Effector CD8-positive, alpha-beta T cell (primary cell): Measurements from ENCODE around the gene SH3GLB1.
A peak's percentile ranks its signal among the peaks of the same experiment; 100 is the strongest.
"Not testable (repeated sequence)": the region's sequence is repeated elsewhere in the genome, so short reads cannot be mapped to it uniquely, and the experiment has no call there.

Experiments used
- DNase-seq: peaks from one replicate; lab custom pipeline; 2025; lab: John Stamatoyannopoulos, UW
- total RNA-seq, 4 experiments: gene quantifications; one replicate each; lab custom pipeline; 2026; lab: John Stamatoyannopoulos, UW

The SH3GLB1 gene
- 135 to 164 (median 143) reads per million in 4 experiments for total RNA-seq

DNA sequence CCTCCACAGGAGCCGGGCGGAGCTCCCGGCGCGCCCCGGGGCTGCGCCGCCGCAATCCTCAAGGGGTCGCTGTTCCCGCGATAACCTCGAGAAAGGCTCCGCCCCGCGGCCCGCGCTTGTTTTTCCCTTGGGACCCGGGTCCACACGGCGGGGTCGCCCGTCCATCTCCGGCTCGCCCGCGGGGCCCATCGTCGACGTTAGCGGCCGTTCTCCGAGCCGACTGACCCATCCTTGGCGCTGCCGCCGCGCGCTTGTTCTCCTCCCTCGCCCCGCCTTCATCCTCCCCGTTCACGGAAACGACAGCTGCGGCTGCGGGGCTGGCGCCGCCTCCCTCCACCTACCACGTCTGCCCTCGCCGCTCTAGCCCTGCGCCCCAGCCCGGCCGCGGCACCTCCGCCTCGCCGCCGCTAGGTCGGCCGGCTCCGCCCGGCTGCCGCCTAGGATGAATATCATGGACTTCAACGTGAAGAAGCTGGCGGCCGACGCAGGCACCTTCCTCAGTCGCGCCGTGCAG lies at the start of gene SH3GLB1:
SH3GLB1 (plus strand) TSS at position 119 of the 514 bp plus-strand sequence; CDS start at position 443, 324 bp downstream.
- DNase-seq = peak; percentile 83

DNA sequence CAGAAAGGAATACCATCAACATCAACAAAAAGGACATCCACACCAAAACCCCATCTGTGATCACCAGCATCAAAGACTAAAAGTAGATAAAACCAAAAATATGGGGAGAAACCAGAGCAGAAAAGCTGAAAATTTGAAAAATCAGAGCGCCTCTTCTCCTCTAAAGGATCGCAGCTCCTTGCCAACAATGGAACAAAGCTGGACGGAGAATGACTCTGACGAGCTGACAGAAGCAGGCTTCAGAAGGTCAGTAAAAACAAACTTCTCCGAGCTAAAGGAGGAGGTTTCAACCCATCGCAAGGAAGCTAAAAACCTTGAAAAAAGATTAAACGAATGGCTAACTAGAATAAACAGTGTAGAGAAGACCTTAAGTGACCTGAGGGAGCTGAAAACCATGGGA lies 46.0 kb upstream of the SH3GLB1 start:
- DNase-seq = not testable (repeated sequence)

DNA sequence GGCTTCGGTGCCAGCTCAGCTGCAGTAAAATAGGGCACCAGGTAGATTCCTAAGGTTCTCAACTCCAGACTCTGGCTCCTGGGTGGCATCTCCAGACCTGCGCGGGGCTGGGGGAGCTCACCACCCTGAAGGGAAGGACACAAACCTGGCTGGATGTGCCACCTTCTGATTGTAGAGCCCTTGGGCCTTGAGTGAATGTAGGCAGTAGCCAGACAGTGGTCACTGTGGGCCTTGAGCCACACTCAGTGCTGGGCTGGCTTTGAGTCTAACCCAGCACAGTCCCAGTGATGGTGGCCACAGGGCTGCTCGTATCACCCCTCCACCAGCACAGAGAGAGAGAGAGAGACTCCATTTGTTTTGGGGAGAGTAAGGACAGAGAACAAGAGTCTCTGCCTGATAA lies 38.0 kb upstream of the SH3GLB1 start:
- no peak for DNase-seq

DNA sequence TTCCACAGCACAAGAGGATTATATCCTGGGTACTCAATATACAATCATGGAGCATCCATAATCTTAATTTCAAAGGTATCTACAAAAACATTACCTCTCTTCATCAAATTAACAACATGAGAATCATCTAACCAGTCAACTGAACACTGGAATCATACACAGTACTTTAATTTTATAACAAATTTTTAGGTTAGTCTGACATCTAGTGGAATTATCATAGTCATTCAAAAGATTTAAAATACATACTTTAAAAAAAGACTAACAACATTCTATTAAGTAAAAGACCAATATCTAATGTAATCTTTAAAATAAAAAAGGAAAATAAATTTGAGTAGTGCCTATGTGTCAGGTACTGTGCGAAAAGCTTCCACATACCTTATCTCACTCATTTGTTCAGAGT lies 16.8 kb upstream of the SH3GLB1 start:
- no peak for DNase-seq

DNA sequence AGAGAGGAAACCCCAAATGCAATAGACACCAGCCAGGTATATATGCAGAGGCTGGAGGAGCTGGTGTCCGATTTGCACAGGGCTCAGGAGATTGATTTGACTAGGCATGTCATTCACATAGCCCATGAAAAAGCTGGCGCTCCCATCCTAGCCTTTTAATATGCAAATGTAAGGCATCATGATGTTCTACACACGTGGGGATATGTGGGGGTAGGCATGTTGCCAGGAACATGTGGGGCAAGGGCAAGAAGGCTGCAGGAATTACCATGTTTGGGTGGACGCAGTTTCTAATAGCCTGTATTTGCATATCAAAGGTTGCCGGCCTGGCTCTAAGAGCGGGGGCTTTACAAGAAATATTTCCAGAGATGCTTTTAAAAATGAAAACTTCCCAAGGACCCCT lies 11.7 kb upstream of the SH3GLB1 start:
- no peak for DNase-seq

DNA sequence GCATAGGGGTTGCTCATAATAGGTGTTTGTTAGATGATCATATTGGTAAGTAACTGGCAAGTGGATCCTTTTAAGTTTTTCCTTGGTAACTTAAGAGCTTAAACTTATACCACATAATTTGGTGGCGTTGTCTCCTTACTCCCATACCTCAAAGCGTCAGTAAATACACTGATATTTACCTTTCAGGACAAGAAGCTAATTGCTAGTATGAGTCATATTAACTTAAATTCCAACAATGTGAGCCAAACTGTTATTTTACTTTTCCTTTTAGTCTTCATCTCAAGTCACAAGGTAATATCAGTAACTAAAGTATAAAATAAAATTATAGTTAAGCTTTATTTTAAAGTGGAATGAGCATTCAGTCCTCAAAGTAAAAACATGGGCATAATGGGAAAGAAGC lies 9.0 kb upstream of the SH3GLB1 start:
- no peak for DNase-seq

DNA sequence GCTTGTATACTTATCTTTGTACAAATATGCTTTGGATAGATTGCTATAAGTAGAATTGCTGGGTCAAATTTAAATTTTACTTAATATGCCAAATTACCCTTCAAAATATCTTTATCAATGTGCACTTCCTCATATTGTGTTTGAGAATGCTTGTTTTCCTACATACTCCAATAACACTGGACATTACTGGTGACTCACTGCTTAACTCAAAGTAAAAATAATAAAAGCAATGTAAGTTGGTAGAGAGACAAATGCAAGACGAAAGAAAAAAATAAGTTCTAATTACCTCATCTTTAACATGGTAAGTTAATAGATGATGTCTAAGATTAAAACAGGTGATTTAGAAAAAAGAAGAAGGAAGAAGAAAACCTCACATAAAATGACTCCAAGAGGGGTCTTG lies 7.9 kb upstream of the SH3GLB1 start:
- DNase-seq = no peak

DNA sequence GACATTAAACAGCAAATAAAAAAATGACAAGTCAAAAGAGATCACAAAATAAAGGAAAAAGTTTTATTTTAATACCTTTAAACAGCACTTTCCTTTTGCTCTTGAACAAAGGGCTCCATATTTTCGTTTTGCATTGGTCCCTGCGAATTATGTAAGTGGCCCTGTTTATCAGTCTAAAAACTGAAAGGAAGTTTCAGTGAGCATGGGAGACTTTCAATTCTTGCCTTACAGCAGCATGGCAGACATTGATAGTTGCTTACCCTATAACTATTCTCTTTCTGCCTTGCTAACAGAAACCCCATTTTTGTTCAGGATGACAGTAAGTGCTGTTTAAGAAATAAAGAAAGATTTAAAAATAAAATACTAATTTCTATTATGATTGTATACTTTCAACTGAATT lies 5.2 kb upstream of the SH3GLB1 start:
- no peak for DNase-seq

DNA sequence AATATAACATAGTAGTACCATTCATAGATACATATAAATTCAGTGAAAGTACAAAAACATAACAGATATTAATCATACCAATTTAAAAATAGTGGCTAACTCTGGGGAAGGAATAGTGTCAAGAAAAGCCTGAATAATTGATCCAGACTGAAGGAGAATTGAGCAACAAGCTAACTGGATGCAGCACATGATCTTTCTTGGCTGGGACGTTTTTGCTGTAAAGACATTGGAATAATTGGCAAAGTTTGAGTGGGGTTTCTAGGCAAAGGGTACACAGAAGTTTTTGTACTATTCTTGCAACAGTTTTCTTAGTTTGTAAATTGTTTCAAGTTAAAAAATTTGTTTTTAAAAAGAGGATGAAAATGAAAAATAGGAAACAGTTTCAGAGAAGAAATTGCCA lies 2.6 kb upstream of the SH3GLB1 start:
- DNase-seq = no peak

DNA sequence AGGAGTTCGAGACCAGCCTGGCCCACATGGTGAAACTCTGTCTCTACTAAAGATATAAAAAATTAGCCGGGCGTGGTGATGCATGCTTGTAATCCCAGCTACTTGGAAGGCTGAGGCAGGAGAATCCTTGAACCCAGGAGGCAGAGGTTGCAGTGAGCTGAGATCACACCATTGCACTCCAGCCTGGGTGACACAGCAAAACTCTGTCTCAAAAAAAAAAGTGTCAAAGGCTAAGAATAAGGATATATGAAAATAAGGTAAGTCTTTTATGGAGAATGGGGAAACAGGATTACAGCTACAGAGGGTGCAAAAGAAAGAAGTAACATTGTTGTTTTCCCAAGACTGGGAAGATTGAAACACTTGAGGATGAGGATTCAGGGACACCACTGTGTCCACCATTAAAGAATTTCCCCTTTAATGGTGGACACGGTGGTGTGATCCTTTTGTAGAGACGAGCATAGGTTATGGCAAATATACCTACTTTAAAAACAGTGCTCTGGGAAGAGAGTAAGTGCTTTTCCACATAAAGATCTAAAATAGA lies 1.4 kb upstream of the SH3GLB1 start:
- DNase-seq = not testable (repeated sequence)

DNA sequence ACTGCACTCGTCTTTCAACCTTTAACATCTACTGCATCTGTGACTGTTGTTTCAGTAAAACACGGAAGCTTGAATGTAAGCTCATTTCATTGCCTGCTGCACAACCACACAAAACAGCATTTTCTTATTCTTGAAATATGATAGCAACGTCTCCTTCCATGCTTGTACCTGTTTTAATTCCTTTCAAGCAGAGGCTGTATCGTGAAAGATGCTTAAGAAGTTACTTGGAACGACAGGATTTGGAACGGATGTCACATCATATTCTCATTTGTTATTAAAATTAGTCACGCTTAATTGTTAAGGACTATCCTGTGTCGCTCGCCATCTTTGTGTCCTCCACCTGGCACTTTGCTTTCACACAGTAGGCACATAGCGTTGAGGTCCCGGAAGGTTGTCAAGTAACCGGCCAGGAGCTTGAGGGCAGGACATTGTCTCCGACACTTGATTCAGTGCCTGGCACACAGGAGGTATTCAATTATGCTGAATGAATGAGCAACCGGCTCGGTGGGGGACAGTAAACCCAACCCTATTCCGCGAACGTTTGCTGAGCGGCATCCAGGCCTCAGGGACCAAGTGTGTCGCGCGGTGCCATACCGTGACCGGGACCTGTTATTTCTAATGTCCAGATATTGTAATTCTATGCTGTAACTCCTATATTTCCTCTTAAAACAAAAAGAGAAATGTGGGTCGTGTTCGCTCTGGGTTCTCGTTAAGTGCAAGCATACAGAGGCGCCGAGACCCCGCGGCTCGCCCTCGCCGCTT lies 499 bp upstream of the SH3GLB1 start:
- DNase-seq = peak; percentile 37

DNA sequence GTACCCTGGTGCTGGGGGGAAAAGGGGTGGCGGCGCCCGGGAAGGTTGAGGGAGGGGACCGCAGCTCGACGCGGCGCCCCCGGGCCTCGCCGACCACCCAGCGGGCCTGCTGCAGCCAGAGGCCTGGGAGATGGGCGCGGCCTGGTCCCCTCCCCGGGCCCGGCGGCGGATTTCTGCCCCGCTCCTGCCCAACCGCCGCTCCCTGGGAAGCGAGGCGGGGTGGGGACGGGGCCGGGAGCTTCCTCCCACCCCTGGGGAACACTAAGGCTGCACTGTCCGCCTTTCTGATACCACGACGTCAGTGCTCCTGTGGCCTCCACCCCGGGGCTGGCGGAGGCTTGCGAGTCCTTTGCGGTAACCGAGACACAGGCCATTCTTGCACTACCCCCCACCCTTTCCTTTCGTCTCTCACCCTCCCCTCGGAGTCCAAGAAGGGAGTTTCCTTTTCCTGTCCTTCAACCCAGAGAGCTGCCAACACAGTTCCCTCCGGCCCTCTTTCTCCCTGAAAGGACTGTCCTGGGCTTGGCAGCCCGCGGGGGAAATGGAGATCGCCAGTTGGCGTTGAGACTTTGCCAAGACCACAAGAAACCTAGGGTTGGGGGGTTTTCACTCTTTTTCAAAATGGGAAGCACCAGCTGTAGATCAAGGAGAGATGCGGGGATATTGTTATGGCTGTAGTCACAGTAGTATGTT lies 742 bp downstream of the SH3GLB1 start:
- DNase-seq = peak; percentile 20

DNA sequence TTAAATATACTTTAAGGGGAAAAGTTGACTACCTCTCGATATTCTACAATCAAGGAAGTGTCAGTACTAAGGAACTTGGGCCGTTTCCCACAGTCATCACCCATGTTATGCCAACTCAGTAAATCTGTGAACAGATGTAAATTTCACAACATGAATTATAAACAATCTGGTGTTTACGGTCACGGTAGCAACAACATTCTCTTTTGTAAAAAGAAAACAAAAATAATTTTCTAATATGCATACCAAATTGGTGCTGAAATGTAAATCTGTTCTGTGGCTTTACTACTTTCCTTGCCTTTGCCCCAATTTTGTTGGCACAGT lies 1.2 kb downstream of the SH3GLB1 start:
- no peak for DNase-seq

DNA sequence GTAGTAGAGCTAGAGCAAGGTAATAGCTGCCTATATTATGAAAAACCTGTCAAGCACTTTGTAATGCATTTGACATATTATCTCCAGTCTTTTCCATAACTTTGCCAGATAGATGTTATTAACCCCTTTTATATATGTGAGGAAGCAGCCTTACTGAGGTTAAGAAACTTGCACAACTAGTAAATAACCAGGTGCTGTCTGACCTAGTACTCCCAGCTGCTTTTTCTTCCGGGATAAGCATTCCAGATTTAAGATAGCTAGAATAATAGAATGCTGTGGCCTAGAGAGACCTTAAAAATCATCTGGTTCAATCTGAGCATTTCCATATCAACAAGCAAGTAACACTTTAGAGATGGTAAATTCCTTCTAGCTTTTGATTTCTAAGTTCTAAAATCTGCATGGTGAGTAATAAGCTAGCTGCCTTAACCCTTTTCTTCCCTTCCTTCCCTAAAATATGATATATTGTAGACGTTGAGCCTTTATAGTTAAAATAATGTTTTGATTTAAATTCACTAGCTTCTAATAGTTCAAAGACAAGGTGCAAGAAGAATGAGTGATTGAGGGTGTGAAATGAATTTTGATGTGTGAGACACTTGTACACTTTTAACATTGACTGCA lies 1.8 kb downstream of the SH3GLB1 start:
- DNase-seq = no peak

DNA sequence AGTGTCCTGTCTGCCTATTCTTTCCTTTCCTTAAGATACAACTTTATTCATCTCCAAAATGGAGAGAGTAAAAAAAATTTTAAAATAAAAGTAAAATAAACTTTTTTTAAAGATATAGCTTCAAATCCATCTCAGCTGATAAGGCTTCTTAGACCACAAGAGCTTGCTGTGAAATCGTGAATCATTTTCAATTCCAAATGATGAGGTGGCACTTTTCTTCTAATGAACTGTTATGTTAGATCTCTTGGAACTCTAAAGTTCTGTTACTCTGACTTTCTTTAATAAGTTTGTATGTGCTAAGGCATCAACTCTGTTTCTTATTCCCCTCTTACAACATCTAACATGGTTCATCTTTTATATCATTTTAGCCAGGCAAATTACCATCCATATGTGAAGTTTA lies 4.5 kb downstream of the SH3GLB1 start:
- DNase-seq = no peak

DNA sequence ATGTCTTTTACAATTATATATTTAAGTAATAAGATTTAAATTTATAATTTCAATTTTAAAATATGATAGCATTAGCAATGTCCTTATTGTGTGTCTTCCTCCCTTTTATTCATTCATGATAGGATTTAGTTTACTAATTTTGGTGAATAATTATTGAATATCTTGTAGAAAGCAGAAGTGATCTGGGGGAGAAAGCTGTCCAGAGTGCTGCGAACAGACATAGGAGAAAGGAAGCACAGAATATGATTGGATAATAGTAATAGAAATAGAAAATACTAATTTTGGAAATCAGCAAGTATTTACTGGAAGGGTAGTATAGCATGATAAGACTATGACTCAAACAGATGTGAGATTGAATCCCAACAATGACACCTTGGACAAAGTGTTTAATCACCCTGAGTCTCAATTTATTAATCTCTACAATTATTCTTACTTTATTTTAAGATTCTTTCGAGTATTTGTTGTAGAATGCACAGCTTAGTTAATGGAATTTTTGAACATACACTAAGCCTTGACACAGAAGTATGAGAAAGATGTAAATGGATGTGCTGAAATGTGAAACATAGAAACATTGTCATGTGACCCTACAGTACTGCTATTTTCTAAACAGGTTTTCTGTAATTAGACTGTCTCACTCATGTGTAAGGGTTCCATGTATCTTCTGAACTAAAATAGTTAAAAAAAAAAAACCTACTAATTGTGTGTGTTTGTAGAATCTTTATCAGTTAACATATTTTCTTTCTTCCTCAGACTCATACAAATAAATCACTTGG lies 7.9 kb downstream of the SH3GLB1 start:
- DNase-seq = no peak

DNA sequence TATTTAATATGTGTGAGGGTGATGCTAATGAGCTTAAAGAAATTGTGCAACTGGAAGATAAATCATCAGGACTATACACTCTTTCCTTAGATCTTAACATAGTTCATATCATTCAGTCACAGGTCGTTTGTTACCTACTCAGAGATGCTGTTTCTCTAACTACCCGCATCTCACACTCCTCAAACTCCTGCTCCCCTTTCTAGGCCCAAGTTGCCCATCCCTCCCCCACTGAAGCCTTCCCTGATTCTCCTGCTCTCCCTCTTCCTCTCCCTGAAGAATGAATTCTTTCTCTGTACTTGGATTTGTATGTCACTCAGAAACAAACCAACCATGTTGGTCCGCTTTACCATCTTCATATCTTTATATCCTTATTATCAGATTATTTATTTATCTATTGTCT lies 9.1 kb downstream of the SH3GLB1 start:
- no peak for DNase-seq

DNA sequence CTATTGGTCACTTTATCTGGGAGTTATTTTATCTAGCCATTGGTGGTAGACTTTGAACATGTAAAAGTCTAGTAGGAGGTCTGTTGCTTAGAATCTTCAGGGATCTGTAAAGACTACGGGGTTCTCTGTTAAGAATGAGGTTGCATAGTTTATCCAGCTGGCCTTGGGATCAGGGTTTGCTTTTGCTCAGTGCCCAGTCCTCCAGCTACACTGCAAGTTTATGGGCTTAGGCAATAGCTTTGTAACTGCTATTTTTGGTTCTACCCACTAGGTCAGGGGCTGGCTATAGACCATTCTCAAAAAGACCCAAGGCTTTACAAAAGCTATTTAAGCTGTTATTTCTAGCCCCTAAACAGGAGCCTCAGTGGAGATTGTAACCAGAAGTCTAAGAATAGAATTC lies 9.8 kb downstream of the SH3GLB1 start:
- DNase-seq = no peak

DNA sequence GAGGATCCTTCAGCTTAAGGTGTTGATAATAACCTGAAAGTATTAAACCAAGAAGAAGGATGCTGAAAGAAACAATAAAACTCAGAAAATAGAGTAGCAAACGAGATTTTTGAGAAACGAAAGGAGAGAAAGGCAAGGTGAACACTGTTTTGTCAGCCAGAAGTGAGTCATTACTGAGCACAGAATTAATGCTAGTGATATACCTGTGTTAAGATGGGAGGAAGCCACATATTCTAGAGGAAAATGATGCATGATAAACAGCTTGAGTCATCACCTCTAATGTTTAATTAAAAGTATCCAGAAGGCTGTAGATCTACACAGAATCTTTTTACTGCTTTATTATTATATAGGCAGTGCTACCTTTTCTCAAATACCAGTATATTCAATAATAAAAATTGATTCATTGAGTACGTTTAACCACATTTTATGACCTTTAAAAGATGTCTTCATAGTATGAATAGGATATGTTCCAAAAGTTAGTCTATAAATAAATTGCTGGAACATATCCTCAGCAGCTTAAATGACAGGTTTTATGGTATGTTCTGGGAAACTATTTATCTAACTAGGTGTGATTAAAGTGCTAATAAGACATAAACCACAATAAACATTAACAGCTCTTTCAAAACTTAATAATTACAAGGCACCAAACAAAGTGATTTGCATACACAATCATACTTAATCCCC lies 10.3 kb downstream of the SH3GLB1 start:
- DNase-seq = no peak

DNA sequence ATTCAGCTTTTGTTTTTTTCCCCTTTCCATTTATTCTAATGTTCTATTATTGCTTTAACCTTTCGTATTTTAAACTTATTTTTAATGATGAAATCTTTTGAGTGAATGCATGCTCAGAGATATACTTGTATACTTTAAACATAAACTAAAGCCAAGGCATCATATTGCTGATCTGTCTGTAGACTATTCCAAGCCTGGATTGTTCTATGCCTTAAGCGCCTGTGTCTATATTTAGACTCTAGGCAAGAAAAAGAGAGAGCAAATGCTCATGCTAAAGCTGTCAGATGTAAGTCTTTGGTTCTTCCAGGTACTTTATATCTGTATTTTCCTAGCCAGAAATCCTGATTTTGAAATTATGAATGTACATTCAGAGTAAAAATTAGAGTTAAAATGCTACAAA lies 14.4 kb downstream of the SH3GLB1 start:
- no peak for DNase-seq

DNA sequence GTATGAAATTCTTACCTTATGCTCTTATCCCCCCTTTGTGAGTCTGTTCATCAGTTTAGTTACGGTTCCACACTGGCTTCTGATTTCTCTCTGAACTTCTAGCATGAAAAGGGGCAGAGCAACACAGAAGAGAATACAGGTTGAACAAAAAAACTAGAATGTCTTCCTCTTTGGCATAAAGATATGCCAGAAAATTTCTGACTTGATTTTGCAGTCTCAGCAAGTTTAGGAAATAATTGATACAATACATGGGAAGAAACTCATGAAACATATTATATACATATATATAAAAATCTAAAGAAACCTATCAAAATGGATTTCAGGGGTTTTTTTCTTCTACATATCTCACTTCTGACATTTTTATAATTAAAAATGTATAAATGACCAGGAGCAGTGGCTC lies 27.0 kb downstream of the SH3GLB1 start:
- DNase-seq = no peak
